ENCODE data around the gene LRRC43.

Gene LRRC43

GRCh38 chr12:122148657-122149056, 34.3 kb upstream of the LRRC43 start:
- H3K9me3 ChIP-seq = no peaks in the 10 kb centered on the region
- DNase-seq = no peak
- no peak overlapping the region for H3K27ac ChIP-seq
- no peak for TF ChIP-seq CTCF (IDR thresholded peaks at IDR 0.05)
- peaks cover 0 to 18% (median 8%) of the 10 kb centered on the region in 3 donors for H3K36me3 ChIP-seq
- no peaks in the 10 kb centered on the region for H3K27me3 ChIP-seq
- no peaks in the 10 kb centered on the region for H3K4me1 ChIP-seq
- intact Hi-C loops (cut with DNase I; ENCODE audit: low total_unique reads) = no loop called here
- H3K4me3 ChIP-seq = no peak overlapping the region

DNA sequence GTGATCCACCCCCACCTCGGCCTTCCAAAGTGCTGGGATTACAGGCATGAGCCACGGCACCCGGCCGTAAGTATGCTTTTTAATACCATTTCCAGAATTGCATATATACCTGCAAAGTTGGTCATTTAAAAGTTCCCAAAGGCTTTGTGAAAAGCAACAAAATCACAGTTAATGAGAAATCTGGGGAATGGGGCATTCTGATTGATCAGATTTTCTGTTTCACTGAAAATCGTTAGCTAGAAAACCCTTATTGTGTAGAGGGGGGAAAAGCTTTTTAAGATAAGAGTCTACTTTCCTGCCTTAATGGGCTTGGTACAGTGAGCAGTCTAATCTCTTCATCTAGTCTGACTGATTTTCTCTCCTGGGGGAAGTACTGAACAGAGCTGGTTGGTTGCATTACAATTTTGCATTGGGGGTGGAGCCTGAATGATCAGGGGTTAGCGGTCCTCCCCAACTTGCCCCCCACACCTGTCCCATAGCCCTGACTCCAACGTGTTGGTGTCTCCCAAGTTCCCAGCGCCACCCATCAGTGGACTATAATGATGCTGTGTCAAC, 32.7 kb upstream of the LRRC43 start:
- H3K27ac ChIP-seq = no peak overlapping the region
- TF ChIP-seq CTCF (IDR thresholded peaks at IDR 0.05) = no peak
- no peaks in the 10 kb centered on the region for H3K4me1 ChIP-seq
- DNase-seq = no peak
- H3K27me3 ChIP-seq = no peaks in the 10 kb centered on the region
- intact Hi-C loops (cut with DNase I; ENCODE audit: low total_unique reads) = no loop called here
- peaks cover 0 to 13% (median 0%) of the 10 kb centered on the region in 3 donors for H3K36me3 ChIP-seq
- no peak overlapping the region for H3K4me3 ChIP-seq
- no peaks in the 10 kb centered on the region for H3K9me3 ChIP-seq

GRCh38 chr12:122152754-122153153, 30.2 kb upstream of the LRRC43 start:
- Histone ChIP-seq H3K27me3 (no peaks in the 10 kb centered on the region), H3K4me1 (no peaks in the 10 kb centered on the region), H3K27ac (no peak overlapping the region), H3K36me3 (no peaks in the 10 kb centered on the region), H3K4me3 (no peak overlapping the region), H3K9me3 (no peaks in the 10 kb centered on the region)
- no peak for DNase-seq
- TF ChIP-seq CTCF (IDR thresholded peaks at IDR 0.05) = no peak
- intact Hi-C loops (cut with DNase I; ENCODE audit: low total_unique reads) = no loop called here

DNA sequence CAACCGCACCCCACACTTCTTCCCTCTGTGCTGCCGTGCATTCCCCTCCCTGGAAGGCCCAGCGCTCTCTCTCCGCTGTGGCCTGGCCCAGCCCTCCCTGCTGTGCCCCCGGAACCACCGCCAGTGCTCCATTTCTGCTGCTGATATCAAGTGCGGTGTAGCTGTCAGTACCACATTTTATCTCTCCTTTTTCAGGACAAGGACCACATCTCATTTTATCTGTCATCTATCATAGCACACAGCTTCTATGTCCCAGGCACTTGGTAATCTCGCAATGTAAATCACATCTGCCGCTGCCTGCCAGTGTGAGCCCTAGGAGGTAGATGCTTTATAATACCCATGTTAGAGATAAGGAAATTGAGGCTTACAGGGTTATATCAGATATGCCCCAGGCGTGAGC, 27.2 kb upstream of the LRRC43 start:
- H3K27ac ChIP-seq = no peak overlapping the region
- intact Hi-C loops (cut with DNase I; ENCODE audit: low total_unique reads) = no loop called here
- DNase-seq = no peak
- no peak for TF ChIP-seq CTCF (IDR thresholded peaks at IDR 0.05)
- H3K27me3 ChIP-seq = no peaks in the 10 kb centered on the region
- H3K4me3 ChIP-seq = no peak overlapping the region
- no peaks in the 10 kb centered on the region for H3K36me3 ChIP-seq
- no peaks in the 10 kb centered on the region for H3K9me3 ChIP-seq
- no peaks in the 10 kb centered on the region for H3K4me1 ChIP-seq

- Histone ChIP-seq H3K4me3 (no peak overlapping the region), H3K36me3 (no peaks in the 10 kb centered on the region), H3K9me3 (no peaks in the 10 kb centered on the region), H3K27ac (no peak overlapping the region), H3K27me3 (no peaks in the 10 kb centered on the region), H3K4me1 (no peaks in the 10 kb centered on the region)
- TF ChIP-seq CTCF (IDR thresholded peaks at IDR 0.05) = no peak
- intact Hi-C loops (cut with DNase I; ENCODE audit: low total_unique reads) = no loop called here
- no peak for DNase-seq
These were observed 24.1 kb upstream of the LRRC43 start for GRCh38 chr12:122158700-122159285.

DNA sequence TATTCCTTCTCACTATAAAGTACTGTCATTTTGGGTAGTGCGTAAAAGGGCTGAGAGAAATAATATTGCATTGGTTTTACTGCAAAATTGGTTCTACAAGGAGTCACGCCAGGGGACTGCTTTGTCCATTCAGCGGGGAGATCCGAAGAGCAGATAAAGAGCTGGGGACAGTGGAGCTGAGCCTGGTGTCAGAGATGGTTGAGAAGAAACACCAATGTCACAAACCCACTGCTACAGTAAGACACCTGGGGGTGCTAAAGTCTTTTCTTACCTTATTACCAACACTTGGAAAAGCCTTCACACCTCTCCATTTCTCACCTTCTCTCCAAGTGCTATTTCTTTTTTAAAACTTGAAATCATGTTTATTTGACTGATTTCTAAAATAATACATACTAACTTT, 23.0 kb upstream of the LRRC43 start:
- Histone ChIP-seq H3K4me1 (no peaks in the 10 kb centered on the region), H3K27ac (no peak overlapping the region), H3K27me3 (no peaks in the 10 kb centered on the region), H3K36me3 (no peaks in the 10 kb centered on the region), H3K4me3 (no peak overlapping the region), H3K9me3 (no peaks in the 10 kb centered on the region)
- DNase-seq = no peak
- no peak for TF ChIP-seq CTCF (IDR thresholded peaks at IDR 0.05)
- intact Hi-C loops (cut with DNase I; ENCODE audit: low total_unique reads) = no loop called here

Measured in tibial artery (tissue), 4 donors.